Epidermal melanocyte (primary cell): Measurements from ENCODE around the gene FOXP1.

ENCODE experiments used
- DNase-seq: peaks from one replicate; pipeline ENCODE4 v3.0.0; 2011; ENCODE audit warnings: low spot score; ENCODE audit not compliant: insufficient read length

Gene FOXP1

GRCh38 chr3:71111784-71112440 is 471.6 kb downstream of the FOXP1 start:
- no peak for DNase-seq

DNA sequence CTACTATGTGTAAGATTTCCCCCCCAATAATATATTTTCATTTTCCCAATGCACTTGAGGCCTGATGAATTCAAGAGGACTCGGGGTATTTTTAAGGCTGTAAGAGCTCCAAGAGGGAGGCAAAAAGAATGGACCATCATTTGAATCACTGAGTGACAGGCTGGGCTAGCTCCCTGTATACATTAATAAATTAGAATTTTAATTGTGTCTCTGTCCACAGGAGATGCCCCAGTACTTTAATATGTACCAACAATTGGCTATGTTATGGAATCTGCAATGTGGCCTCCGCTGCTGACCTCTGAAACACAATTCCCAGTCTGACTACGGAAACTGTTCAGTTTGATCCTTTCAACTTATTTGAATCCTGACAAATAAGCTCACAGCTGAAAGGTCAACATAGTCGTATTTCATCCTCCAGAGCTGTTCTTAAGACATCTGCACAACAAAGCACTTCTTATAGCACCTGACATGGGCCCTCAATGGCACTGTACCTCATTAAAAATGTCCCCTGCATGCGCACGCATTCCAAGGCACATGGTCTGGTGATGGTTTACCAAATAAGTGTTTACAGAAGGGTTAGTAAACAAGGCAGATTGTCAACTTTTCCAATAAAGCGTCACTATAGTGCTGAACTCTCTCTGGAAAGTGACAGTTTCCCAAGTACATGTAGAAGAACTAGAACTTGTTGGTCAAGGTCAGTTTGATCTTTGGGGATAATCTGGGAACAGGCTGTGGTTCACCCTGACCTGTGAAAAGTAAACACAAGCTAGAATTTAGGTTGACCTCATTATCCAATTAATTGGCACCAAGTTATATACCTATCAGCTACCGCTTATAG is 472.9 kb downstream of the FOXP1 start:
- DNase-seq = no peak

DNA sequence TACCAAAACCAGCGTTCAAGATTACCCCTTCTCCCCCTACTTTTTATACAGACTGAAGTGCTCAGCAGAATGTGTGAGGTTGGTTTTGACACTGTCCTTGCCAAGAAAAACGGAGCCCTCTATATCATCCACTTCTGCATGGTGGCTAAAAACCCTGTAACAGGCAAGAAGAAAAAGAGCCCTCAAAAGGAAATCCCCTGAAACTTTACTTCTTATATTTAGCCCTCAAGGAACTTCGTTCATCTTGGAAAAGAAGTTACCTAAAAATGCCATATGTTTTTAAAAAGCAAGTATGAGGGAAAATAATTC is 473.6 kb downstream of the FOXP1 start:
- no peak for DNase-seq

DNA sequence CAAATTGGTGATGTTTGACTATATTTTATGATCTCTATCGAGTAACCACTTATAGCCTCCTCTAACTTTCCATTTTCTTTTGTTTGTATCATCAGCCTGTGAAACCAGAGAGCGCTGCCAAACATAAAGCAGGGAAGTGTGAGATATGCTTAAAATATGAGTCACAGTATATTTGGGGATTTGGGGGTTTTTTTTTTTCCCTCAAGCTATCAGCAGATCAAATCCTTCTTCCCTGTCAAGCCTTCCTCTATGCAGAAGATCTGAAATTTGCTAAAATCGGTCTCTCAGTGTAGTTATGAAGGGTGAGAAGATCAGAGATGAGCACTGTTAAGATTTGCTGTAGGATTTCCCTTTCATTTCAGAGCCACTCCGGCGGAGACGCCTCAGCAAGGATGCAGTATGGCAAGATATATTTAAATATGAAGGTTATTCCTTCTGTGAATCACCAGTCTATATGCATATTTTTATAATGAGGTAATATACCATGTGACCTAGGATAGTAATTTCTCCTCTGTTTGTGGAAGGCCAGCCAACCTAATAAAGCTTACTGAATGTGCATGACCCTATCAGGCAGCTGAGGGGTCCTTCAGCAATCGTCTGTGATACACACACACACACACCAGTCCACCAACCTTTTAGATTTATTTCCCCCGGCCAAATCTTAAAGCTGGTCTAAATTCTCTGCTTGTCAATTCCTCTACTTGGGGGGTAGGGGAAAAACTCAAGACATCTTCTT is 474.1 kb downstream of the FOXP1 start:
- no peak for DNase-seq

GRCh38 chr3:71107926-71108325 is 475.6 kb downstream of the FOXP1 start:
- DNase-seq = no peak

DNA sequence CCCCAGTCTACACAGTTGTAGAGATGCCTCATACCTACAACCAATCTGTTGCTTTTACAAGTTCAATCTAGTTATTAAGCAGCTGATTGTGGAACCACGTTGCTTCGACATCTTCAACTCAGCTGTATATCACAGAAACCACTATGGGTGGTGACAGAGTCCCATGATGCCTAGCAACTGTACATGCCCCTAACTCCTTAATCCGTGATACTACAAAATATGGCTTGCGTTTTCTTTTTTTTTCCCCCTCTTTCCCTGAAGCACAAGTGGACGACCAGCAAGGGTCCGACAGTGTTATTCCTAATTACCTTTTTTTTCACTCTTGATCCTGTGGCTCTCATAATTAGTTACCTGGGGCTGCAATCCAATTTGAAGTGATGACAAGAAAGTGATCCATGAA is 478.6 kb downstream of the FOXP1 start:
- DNase-seq = no peak

- no peak for DNase-seq
These were observed 479.0 kb downstream of the FOXP1 start for GRCh38 chr3:71104556-71104955.

DNA sequence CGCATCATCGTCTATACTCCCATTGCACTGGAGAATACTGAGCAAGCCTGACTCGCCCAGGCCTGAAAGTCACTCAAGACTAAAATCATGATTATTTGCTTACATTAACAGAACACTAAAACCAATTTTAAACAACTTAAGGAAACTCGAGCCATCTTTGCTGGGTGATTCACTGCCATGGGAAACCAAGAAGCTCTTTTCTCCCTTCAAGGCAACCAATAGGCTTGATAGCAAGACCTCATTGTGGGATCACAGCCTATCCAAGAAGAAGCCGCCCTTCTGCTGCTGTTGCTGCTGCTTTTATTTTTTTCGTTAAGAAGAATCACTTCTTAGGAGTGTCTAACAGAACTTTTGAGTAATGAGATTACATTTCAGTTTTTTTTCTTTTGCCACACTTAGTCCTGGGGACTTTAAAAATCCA is 479.4 kb downstream of the FOXP1 start:
- DNase-seq = no peak

- DNase-seq = no peak
These were observed 480.1 kb downstream of the FOXP1 start for GRCh38 chr3:71103430-71103921.

DNA sequence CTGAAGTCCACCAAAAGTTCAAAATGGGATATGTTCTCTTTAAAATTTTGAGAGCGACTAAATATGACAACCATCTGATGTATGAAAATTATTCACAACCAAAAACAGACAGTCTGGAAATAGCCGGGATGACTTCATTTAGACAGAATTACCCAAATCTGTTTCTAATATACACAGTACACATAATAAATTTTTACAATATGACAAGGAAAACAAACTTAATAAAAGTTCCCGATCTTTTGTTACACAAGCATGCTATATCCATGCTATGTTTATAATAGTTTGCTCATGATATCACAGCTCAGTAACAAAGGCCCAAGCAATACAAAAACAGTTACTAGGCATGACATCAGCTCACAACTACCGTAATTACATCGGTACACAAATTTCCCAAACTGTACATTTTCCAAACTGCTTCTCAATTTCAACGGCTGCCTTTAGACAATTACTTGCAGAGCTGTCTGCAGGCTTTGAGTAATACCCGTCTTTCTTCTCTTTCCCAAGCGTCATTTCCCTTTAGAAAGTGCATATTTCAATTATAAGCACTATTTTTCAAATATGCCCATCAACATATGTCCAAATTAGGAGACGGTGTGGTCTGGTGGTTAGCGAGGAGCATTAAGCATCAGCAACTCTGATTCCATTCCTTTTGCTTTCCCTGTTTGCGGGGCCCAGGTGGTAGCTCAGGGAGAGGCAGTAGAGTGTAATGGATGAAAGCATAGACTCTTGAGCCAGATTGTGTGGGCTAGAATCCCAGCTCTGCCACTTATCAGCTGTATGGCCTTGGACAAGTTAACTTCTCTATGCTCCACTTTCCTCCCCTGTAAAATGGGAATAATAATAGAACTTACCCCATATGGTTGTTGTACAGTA is 481.2 kb downstream of the FOXP1 start:
- no peak for DNase-seq

- DNase-seq = no peak
These were observed 481.9 kb downstream of the FOXP1 start for GRCh38 chr3:71101626-71102025.

DNA sequence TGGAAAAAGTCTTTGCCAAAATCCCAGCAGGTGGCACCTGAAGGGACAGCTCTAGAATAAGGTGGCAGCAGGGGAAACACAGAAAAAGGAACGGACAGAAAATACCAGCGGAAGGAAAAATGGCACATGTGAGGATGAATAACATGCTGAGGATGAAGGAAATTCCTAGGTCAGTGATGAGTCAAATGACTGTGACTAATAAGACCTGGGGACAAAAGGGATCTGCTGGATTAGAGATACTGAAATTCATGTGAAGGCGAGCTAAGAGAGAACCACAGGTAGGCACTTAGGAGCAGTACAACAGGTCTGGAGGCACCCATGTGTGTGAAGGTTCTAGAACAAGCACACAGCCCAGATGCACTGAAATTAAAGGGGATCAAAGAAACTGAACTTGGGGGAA is 482.5 kb downstream of the FOXP1 start:
- DNase-seq = no peak

DNA sequence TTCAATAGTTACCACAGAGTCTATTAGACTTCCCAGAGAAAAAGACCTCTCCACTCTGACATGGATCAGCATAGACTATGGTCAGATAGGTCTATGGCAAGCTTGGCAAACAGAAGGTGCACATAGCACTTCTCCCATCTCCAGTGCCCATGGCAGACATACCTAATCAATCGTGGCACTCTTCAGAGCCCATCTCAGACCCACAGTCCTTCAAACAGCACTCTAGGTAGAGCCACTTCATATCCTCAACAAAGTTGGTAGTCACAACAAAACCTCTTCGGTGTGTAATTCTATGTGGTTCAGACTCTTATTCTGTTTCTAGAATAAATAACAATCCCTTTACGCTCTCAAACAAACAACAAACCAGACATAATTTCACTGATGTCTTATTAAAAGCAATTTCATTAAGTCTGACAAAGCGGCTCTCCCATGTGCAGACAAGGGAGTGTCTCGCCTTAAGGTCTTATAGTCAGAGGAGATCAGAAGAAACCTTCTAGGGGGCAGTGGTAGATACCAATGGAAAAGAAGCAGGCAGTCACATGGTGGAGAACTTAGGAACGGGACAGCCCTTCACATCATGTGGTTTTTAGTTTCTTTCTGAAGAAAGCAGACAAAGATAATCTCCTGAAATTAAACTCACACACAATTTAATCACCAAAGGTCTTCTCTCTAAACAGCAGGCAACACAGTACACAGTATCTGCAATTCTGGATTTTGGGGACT is 483.4 kb downstream of the FOXP1 start:
- DNase-seq = no peak

GRCh38 chr3:71097557-71097956 is 486.0 kb downstream of the FOXP1 start:
- DNase-seq = no peak

DNA sequence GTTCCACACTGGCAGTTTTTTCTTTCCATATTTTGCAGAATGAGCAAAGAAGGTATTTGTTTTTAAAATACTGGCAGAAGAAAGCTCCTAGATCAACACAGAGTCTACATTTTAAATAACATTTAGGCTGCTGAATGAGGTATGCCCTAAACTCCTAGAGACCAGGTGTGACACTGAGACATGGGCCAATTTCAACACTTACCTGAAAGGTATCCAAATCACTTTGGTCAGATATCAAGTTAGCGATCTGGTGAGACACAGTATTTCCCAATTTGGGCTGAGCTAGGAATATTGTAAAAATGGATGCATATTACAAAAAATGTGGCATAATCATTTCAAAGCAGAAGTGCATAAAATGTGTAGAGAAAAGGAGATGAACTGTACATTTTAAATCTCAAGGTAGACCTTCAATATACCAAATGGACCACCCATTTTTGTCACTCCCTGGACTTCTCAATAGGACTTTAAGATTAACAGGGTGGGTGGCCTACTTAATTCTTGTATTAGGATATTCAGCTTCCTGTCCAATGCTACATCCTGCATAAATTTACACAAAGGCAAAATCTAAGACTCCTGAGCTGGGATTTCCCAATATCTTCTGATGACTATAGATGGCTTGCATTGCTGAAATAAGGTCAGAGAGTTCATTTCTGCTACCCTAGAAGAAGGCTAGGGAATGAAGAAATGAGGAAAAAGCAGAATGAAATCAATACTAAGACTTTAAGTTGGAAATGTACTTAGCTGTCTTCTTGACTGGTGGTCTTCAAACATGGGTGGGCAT is 487.8 kb downstream of the FOXP1 start:
- DNase-seq = no peak

DNA sequence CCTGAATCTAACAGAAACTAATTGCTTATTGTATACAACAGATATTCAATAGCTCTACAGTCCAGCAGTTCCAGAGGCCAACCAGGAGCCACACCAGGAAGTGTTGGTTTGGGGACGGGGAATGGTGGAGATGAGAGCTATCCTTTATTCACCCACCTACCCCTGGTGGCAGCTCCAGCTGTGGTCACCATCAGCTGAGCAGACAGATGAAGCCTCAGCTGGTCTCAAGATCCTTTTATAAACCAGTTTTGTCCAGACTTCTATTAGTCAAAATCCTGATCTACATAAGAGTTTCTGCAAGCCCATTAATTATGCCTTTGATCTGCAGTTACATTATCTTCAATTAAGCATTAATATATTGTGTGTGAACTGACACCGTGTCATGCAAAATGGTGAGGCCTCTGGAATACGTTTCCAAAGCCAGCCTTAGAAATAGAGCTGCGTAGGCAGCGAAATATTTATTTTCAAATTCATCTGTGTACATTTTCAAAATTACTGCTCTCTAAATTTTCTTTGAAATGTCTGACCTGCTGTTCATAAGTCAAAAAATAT is 488.8 kb downstream of the FOXP1 start:
- no peak for DNase-seq

GRCh38 chr3:71092665-71093064 is 490.9 kb downstream of the FOXP1 start:
- DNase-seq = no peak

GRCh38 chr3:71090207-71090606 is 493.3 kb downstream of the FOXP1 start:
- DNase-seq = no peak

- no peak for DNase-seq
These were observed 494.2 kb downstream of the FOXP1 start for GRCh38 chr3:71089271-71089847.
